ENCODE results near the gene CNN2. TPM values are rescaled to one million over a fixed set of nuclear protein-coding genes. Genes with fewer than 3 reads are reported as not detected.

The CNN2 gene
- total RNA-seq, 1 donor: 508 TPM

- no peak for DNase-seq (ENCODE audit: low read depth)
- no peak overlapping the region for H3K4me3 ChIP-seq (ENCODE audit: low read depth, low read length)
- TF ChIP-seq CTCF (IDR thresholded peaks at IDR 0.05; ENCODE audit: insufficient read depth, low read depth, low read length): no peak
These were observed 21.3 kb downstream of the CNN2 start for GRCh38 chr19:1047696-1048147.

- DNase-seq (ENCODE audit: low read depth): no peak
- H3K4me3 ChIP-seq (ENCODE audit: low read depth, low read length): no peak overlapping the region
- TF ChIP-seq CTCF (IDR thresholded peaks at IDR 0.05; ENCODE audit: insufficient read depth, low read depth, low read length): no peak
These were observed 22.7 kb downstream of the CNN2 start for GRCh38 chr19:1049106-1049505.

- no peak for DNase-seq (ENCODE audit: low read depth)
These were observed 23.4 kb downstream of the CNN2 start for GRCh38 chr19:1049800-1050199.

GRCh38 chr19:1050989-1051788 is 24.8 kb downstream of the CNN2 start:
- no peak for DNase-seq (ENCODE audit: low read depth)
- no peak overlapping the region for H3K4me3 ChIP-seq (ENCODE audit: low read depth, low read length)
- TF ChIP-seq CTCF (IDR thresholded peaks at IDR 0.05; ENCODE audit: insufficient read depth, low read depth, low read length): no peak

More at GRCh38 chr19:1049800-1050199, 23.4 kb downstream of the CNN2 start:
- no peak for TF ChIP-seq CTCF (IDR thresholded peaks at IDR 0.05; ENCODE audit: insufficient read depth, low read depth, low read length)
- no peak overlapping the region for H3K4me3 ChIP-seq (ENCODE audit: low read depth, low read length)

GRCh38 chr19:1051791-1052190 is 25.4 kb downstream of the CNN2 start:
- H3K4me3 ChIP-seq (ENCODE audit: low read depth, low read length): no peak overlapping the region
- no peak for TF ChIP-seq CTCF (IDR thresholded peaks at IDR 0.05; ENCODE audit: insufficient read depth, low read depth, low read length)
- no peak for DNase-seq (ENCODE audit: low read depth)

- TF ChIP-seq CTCF (IDR thresholded peaks at IDR 0.05; ENCODE audit: insufficient read depth, low read depth, low read length): no peak
- H3K4me3 ChIP-seq (ENCODE audit: low read depth, low read length): no peak overlapping the region
- no peak for DNase-seq (ENCODE audit: low read depth)
These were observed 26.1 kb downstream of the CNN2 start for GRCh38 chr19:1052349-1052975.
